Measurements from ENCODE around the gene VCAN. TPM values are rescaled to one million over a fixed set of nuclear protein-coding genes. Genes with fewer than 3 reads are reported as not detected.

Gene VCAN
- total and polyA plus RNA-seq, 2 of the 8 experiments (the other 6 are each of a cell fraction or from before 2014, with no cell fraction given) = 146 to 404 TPM

GRCh38 chr5:83564069-83564749, 92.7 kb downstream of the VCAN start:
- Histone ChIP-seq H2BK12ac (ENCODE audit: low read depth, low read length) (no peak overlapping the region), H3K4me2 (ENCODE audit: insufficient read depth in 1 of 2, low read depth in 2 of 2, low read length in 2 of 2) (no peak overlapping the region), H2AK5ac (ENCODE audit: low read depth, low read length) (no peak overlapping the region), H3K9ac (replicated peaks in 1 of 4; ENCODE audit: extremely low read depth in 1 of 4, low read depth in 3 of 4, low read length in 3 of 4) (peak overlapping the region in 1 of 4 experiments; percentile 34; a peak in 1 of 7 replicates), H4K5ac (ENCODE audit: insufficient read length, low read depth, low read length) (no peak overlapping the region), H2BK15ac (ENCODE audit: low read length) (no peak overlapping the region), H3K56ac (replicated peaks; ENCODE audit: insufficient read length, low read depth, low read length) (no peak overlapping the region), H4K20me1 (replicated peaks in 1 of 2; ENCODE audit: control insufficient read depth in 1 of 2, insufficient read depth in 2 of 2, low read length in 2 of 2) (peaks cover 0 to 1% of the 10 kb centered on the region in 2 experiments), H3K23me2 (ENCODE audit: low read depth, low read length) (no peaks in the 10 kb centered on the region), H3K23ac (ENCODE audit: insufficient read length) (no peak overlapping the region), H2AFZ (ENCODE audit: low read length) (no peak overlapping the region), H3K14ac (ENCODE audit: insufficient read length) (no peak overlapping the region), H3K9me3 (ENCODE audit: insufficient read depth in 2 of 2, low read depth in 1 of 2, low read length in 1 of 2) (no peaks in the 10 kb centered on the region), H3K4ac (replicated peaks; ENCODE audit: insufficient read length, low read depth, low read length) (no peak overlapping the region), H3K4me1 (replicated peaks in 1 of 4; ENCODE audit: control insufficient read depth in 3 of 4, insufficient read depth in 4 of 4, low read length in 3 of 4) (no peaks in the 10 kb centered on the region; a peak in 1 of 7 replicates), H2BK5ac (ENCODE audit: low read depth, low read length) (no peak overlapping the region), H3K79me1 (ENCODE audit: low read depth, low read length) (no peaks in the 10 kb centered on the region), H3K4me3 (ENCODE audit: extremely low read depth in 1 of 4, insufficient read depth in 2 of 4, low read depth in 3 of 4, low read length in 4 of 4) (no peak overlapping the region), H4K8ac (ENCODE audit: extremely low read depth, insufficient read depth, low read length) (no peak overlapping the region), H3K79me2 (ENCODE audit: control insufficient read depth in 1 of 2, insufficient read depth in 2 of 2, low read length in 2 of 2) (peaks cover 0 to 3% of the 10 kb centered on the region in 2 experiments; a peak in 1 of 4 replicates), H2BK120ac (replicated peaks; ENCODE audit: low read depth, low read length) (no peak overlapping the region), H3K18ac (ENCODE audit: extremely low read depth, low read length) (no peak overlapping the region), H3K36me3 (ENCODE audit: control insufficient read depth in 2 of 4, insufficient read depth in 4 of 4, low read length in 3 of 4) (peaks cover 0 to 52% (median 30%) of the 10 kb centered on the region in 4 experiments; a peak in 7 of 8 replicates), H3K27ac (ENCODE audit: low read depth, low read length) (no peak overlapping the region), H3K27me3 (replicated peaks in 1 of 4; ENCODE audit: control insufficient read depth in 3 of 4, extremely low read depth in 1 of 4, insufficient read depth in 3 of 4, low read length in 3 of 4) (no peaks in the 10 kb centered on the region), H4K91ac (replicated peaks; ENCODE audit: insufficient read length, low read length) (no peak overlapping the region), H2BK20ac (ENCODE audit: low read length) (no peak overlapping the region)
- no peak for TF ChIP-seq TEAD4 (IDR thresholded peaks at IDR 0.05; ENCODE audit: low read depth, low read length)
- TF ChIP-seq RAD21 (IDR thresholded peaks at IDR 0.05 in 1 of 2, conservative IDR thresholded peaks at IDR 0.05 in 1 of 2; ENCODE audit: low read depth in 2 of 2, low read length in 2 of 2) = peak; percentile 51 to 56
- no peak for TF ChIP-seq EP300 (IDR thresholded peaks at IDR 0.05; ENCODE audit: borderline replicate concordance in 1 of 2, low read depth in 2 of 2, low read length in 2 of 2)
- TF ChIP-seq, protein P1, sequence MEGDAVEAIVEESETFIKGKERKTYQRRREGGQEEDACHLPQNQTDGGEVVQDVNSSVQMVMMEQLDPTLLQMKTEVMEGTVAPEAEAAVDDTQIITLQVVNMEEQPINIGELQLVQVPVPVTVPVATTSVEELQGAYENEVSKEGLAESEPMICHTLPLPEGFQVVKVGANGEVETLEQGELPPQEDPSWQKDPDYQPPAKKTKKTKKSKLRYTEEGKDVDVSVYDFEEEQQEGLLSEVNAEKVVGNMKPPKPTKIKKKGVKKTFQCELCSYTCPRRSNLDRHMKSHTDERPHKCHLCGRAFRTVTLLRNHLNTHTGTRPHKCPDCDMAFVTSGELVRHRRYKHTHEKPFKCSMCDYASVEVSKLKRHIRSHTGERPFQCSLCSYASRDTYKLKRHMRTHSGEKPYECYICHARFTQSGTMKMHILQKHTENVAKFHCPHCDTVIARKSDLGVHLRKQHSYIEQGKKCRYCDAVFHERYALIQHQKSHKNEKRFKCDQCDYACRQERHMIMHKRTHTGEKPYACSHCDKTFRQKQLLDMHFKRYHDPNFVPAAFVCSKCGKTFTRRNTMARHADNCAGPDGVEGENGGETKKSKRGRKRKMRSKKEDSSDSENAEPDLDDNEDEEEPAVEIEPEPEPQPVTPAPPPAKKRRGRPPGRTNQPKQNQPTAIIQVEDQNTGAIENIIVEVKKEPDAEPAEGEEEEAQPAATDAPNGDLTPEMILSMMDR (IDR thresholded peaks at IDR 0.05; ENCODE audit: control extremely low read depth in 1 of 3, insufficient read depth in 1 of 3, low read depth in 1 of 3, low read length in 3 of 3) = peak in 1 of 3 experiments; percentile 48; a peak in 2 of 4 replicates
- no peak for TF ChIP-seq CBX5 (IDR thresholded peaks at IDR 0.05; ENCODE audit: low read depth, low read length)
- 69% methylated on average over 5 of the region's 5 CpGs; no CpG with 5 or more reads in 1 of the 2 experiments for WGBS, 2 experiments (ENCODE audit: extremely low coverage in 1 of 2, insufficient coverage in 1 of 2, insufficient read length in 1 of 2, insufficient replicate concordance in 2 of 2, low coverage in 1 of 2, low lambda C conversion rate in 2 of 2, missing lambda C conversion rate in 1 of 2)
- POLR2A ChIA-PET (ENCODE audit: partially characterized antibody) = no interaction called here
- no peak for FAIRE-seq
- CTCF ChIA-PET (ENCODE audit: partially characterized antibody) = interaction anchor here (0.6 to 3.1 kb wide), 10 partner anchors 11 to 1252 kb away, joined by 3 to 13 read pairs (median 3); no protein-coding TSS in a partner anchor
- no peak for DNase-seq (ENCODE audit: low read depth in 1 of 2, low spot score in 2 of 2)

Data from H1 (cell line).